ENCODE measurements around the gene HTR5A.

GRCh38 chr7:155021699-155022145 lies 48.4 kb upstream of the HTR5A start:
- TF ChIP-seq, protein P1, sequence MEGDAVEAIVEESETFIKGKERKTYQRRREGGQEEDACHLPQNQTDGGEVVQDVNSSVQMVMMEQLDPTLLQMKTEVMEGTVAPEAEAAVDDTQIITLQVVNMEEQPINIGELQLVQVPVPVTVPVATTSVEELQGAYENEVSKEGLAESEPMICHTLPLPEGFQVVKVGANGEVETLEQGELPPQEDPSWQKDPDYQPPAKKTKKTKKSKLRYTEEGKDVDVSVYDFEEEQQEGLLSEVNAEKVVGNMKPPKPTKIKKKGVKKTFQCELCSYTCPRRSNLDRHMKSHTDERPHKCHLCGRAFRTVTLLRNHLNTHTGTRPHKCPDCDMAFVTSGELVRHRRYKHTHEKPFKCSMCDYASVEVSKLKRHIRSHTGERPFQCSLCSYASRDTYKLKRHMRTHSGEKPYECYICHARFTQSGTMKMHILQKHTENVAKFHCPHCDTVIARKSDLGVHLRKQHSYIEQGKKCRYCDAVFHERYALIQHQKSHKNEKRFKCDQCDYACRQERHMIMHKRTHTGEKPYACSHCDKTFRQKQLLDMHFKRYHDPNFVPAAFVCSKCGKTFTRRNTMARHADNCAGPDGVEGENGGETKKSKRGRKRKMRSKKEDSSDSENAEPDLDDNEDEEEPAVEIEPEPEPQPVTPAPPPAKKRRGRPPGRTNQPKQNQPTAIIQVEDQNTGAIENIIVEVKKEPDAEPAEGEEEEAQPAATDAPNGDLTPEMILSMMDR (IDR thresholded peaks at IDR 0.05; ENCODE audit: insufficient read depth, low read length), result no peak
- TF ChIP-seq POLR2AphosphoS5 (IDR thresholded peaks at IDR 0.05; ENCODE audit: low read depth), result no peak
- TF ChIP-seq GABPA (IDR thresholded peaks at IDR 0.05; ENCODE audit: low read depth), result no peak
- no peak for TF ChIP-seq SPI1 (IDR thresholded peaks at IDR 0.05; ENCODE audit: borderline replicate concordance, low read depth)
- no peak for TF ChIP-seq REST (IDR thresholded peaks at IDR 0.05; ENCODE audit: insufficient replicate concordance, low read depth)
